PC-9 (cell line): ENCODE data around the gene DPEP2NB. TPM values are rescaled to one million over a fixed set of nuclear protein-coding genes. Genes with fewer than 3 reads are reported as not detected.
"Not testable (repeated sequence)": the region's sequence is repeated elsewhere in the genome, so short reads cannot be mapped to it uniquely, and the experiment has no call there.

Source experiments
- BruUV-seq: library from RNA; stranded (reverse); fragments of 400-500 nt; replicated peaks from 2 replicates; lab custom pipeline; 2021; lab: Mats Ljungman, UMichigan
- CTCF ChIA-PET: fragments of 300-600 bp; sonication (Branson Sonifier 250); formaldehyde crosslinking; loops from one replicate; lab custom pipeline; 2022; ENCODE audit warnings: antibody characterized with exemption; lab: Charles Lee
- POLR2A ChIA-PET: fragments of 300-600 bp; sonication (Branson Sonifier 250); formaldehyde crosslinking; loops from one replicate; lab custom pipeline; 2022; ENCODE audit warnings: antibody characterized with exemption; ENCODE audit not compliant: unreplicated experiment; lab: Charles Lee
- DNase-seq, 2 experiments: peaks; one replicate each; pipeline versions ENCODE4 v3.0.0 to v3.0.0-alpha.2; 2015 to 2022; ENCODE audit warnings: mixed read lengths in 1 of 2
- H2AFZ ChIP-seq: fragments of 200-600 bp; sonication (generic); 2 replicates; pipeline ENCODE4 v1.8.1; 2017; ENCODE audit warnings: antibody characterized with exemption
- H3F3A ChIP-seq: fragments of 200-600 bp; sonication (generic); 2 replicates; pipeline ENCODE4 v1.8.1; 2017; ENCODE audit warnings: antibody characterized with exemption, mild to moderate bottlenecking, low read depth; ENCODE audit not compliant: insufficient read depth
- H3K27ac ChIP-seq: fragments of 200-600 bp; sonication (generic); 2 replicates; pipeline ENCODE4 v1.6.1; 2016; ENCODE audit warnings: mixed run types
- H3K27me3 ChIP-seq: fragments of 200-600 bp; sonication (generic); 2 replicates; pipeline ENCODE4 v1.6.1; 2016; ENCODE audit warnings: low read depth, mixed run types; ENCODE audit not compliant: insufficient read depth
- H3K36me3 ChIP-seq: fragments of 200-600 bp; sonication (generic); 2 replicates; pipeline ENCODE4 v1.6.1; 2016; ENCODE audit warnings: low read depth, mixed run types
- H3K4me1 ChIP-seq: fragments of 200-600 bp; sonication (generic); replicated peaks from 2 replicates; pipeline ENCODE4 v1.6.1; 2016; ENCODE audit warnings: mixed run types; ENCODE audit not compliant: insufficient read depth
- H3K4me2 ChIP-seq: fragments of 200-600 bp; sonication (generic); 2 replicates; pipeline ENCODE4 v1.6.1; 2017; ENCODE audit warnings: mixed run types
- H3K4me3 ChIP-seq: fragments of 200-600 bp; sonication (generic); 2 replicates; pipeline ENCODE4 v1.6.1; 2016; ENCODE audit warnings: mixed run types
- H3K79me2 ChIP-seq: fragments of 200-600 bp; sonication (generic); 2 replicates; pipeline ENCODE4 v1.6.1; 2017; ENCODE audit warnings: low read depth, mixed run types
- H3K9me2 ChIP-seq: fragments of 200-600 bp; sonication (generic); 2 replicates; pipeline ENCODE4 v1.8.1; 2017; ENCODE audit warnings: mild to moderate bottlenecking; ENCODE audit not compliant: insufficient read depth
- H3K9me3 ChIP-seq: fragments of 200-600 bp; sonication (generic); 2 replicates; pipeline ENCODE4 v1.8.1; 2016; ENCODE audit warnings: low read depth; ENCODE audit not compliant: insufficient read depth
- H4K20me1 ChIP-seq: fragments of 200-600 bp; sonication (generic); 2 replicates; pipeline ENCODE4 v1.8.1; 2017; ENCODE audit not compliant: insufficient read depth
- EZH2 ChIP-seq: fragments of 200-600 bp; sonication (generic); IDR thresholded peaks from 2 replicates; pipeline ENCODE4 v1.8.0; 2017; ENCODE audit warnings: antibody characterized with exemption, low read depth
- intact Hi-C: fragments of 100-400 bp; cut with micrococcal nuclease; formaldehyde crosslinking; loops from one replicate; pipeline ENCODE4 v1.10.0; 2022; ENCODE audit not compliant: unreplicated experiment
- total RNA-seq: library from RNA; stranded (reverse); gene quantifications from 2 replicates; pipeline ENCODE4 v1.2.3, GENCODE V29; 2021
- TF ChIP-seq, protein P1 (sequence below): fragments of 200-600 bp; sonication (generic); conservative IDR thresholded peaks from 2 replicates; pipeline ENCODE4 v1.6.1; 2017; ENCODE audit warnings: mixed run types, antibody characterized with exemption, mild to moderate bottlenecking, moderate library complexity

DPEP2NB gene
- total RNA-seq, 1 experiment from 2014 or later, result not detected

GRCh38 chr16:68035227-68035626, 19.5 kb upstream of the DPEP2NB start:
- CTCF ChIA-PET, result no interaction called here
- intact Hi-C loops, result no loop called here
- TF ChIP-seq EZH2, result no peak
- TF ChIP-seq, protein P1, sequence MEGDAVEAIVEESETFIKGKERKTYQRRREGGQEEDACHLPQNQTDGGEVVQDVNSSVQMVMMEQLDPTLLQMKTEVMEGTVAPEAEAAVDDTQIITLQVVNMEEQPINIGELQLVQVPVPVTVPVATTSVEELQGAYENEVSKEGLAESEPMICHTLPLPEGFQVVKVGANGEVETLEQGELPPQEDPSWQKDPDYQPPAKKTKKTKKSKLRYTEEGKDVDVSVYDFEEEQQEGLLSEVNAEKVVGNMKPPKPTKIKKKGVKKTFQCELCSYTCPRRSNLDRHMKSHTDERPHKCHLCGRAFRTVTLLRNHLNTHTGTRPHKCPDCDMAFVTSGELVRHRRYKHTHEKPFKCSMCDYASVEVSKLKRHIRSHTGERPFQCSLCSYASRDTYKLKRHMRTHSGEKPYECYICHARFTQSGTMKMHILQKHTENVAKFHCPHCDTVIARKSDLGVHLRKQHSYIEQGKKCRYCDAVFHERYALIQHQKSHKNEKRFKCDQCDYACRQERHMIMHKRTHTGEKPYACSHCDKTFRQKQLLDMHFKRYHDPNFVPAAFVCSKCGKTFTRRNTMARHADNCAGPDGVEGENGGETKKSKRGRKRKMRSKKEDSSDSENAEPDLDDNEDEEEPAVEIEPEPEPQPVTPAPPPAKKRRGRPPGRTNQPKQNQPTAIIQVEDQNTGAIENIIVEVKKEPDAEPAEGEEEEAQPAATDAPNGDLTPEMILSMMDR, result no peak
- no peaks in the 10 kb centered on the region for H3K27me3 ChIP-seq
- no peak overlapping the region for H2AFZ ChIP-seq
- no peak overlapping the region for H3K4me3 ChIP-seq
- no peak overlapping the region for H3K4me2 ChIP-seq
- BruUV-seq, result no TSS peak
- H3K27ac ChIP-seq, result no peak overlapping the region
- no peaks in the 10 kb centered on the region for H3K79me2 ChIP-seq
- no peaks in the 10 kb centered on the region for H3K9me2 ChIP-seq
- H3K4me1 ChIP-seq, result peaks cover 15% of the 10 kb centered on the region
- DNase-seq, result no peak
- no peaks in the 10 kb centered on the region for H3K9me3 ChIP-seq
- H4K20me1 ChIP-seq, result no peaks in the 10 kb centered on the region
- POLR2A ChIA-PET, result interaction anchor here (0.5 kb wide), 1 partner anchor 48 kb away, joined by 4 read pairs; no protein-coding TSS in a partner anchor
- H3K36me3 ChIP-seq, result no peaks in the 10 kb centered on the region
- H3F3A ChIP-seq, result peaks cover 7% of the 10 kb centered on the region

- Histone ChIP-seq H3K9me3 (no peaks in the 10 kb centered on the region), H3K27me3 (no peaks in the 10 kb centered on the region), H2AFZ (no peak overlapping the region), H3K36me3 (no peaks in the 10 kb centered on the region), H4K20me1 (no peaks in the 10 kb centered on the region), H3K27ac (no peak overlapping the region), H3K9me2 (no peaks in the 10 kb centered on the region), H3K4me2 (no peak overlapping the region), H3K4me1 (peaks cover 15% of the 10 kb centered on the region), H3K79me2 (no peaks in the 10 kb centered on the region), H3K4me3 (no peak overlapping the region), H3F3A (peaks cover 10% of the 10 kb centered on the region; the same call in 1 of the 2 replicates)
- TF ChIP-seq, protein P1, result no peak
- TF ChIP-seq EZH2, result no peak
- BruUV-seq, result no TSS peak
- CTCF ChIA-PET, result interaction anchor here (0.6 to 0.8 kb wide), 3 partner anchors 7 to 493 kb away, joined by 3 to 4 read pairs (median 3); no protein-coding TSS in a partner anchor
- intact Hi-C loops, result loop anchor here (2.0 kb wide), 1 partner anchor 40 kb away; no protein-coding TSS in a partner anchor
- DNase-seq, result no peak
- POLR2A ChIA-PET, result interaction anchor here (0.6 kb wide), 1 partner anchor 1590 kb away, joined by 6 read pairs; no protein-coding TSS in a partner anchor
Observed at GRCh38 chr16:68033101-68033500, 17.4 kb upstream of the DPEP2NB start.

- Histone ChIP-seq H3K4me1 (peaks cover 15% of the 10 kb centered on the region), H2AFZ (no peak overlapping the region), H3K27ac (peak overlapping the region; percentile 59), H3F3A (peaks cover 10% of the 10 kb centered on the region; the same call in 1 of the 2 replicates), H3K79me2 (no peaks in the 10 kb centered on the region), H3K9me2 (no peaks in the 10 kb centered on the region), H3K9me3 (no peaks in the 10 kb centered on the region), H3K36me3 (no peaks in the 10 kb centered on the region), H4K20me1 (no peaks in the 10 kb centered on the region), H3K4me3 (no peak overlapping the region), H3K4me2 (peak overlapping the region; percentile 38; the same call in 1 of the 2 replicates), H3K27me3 (no peaks in the 10 kb centered on the region)
- TF ChIP-seq, protein P1, result no peak
- TF ChIP-seq EZH2, result no peak
- DNase-seq, result peak; percentile 76 to 80
- ChIA-PET CTCF (no interaction called here), POLR2A (interaction anchor here (0.6 to 0.7 kb wide), 2 partner anchors 8 to 16 kb away, joined by 3 to 23 read pairs; no protein-coding TSS in a partner anchor)
- intact Hi-C loops, result loop anchor here (2.0 kb wide), 1 partner anchor 39 kb away; no protein-coding TSS in a partner anchor
- BruUV-seq, result no TSS peak
Observed at GRCh38 chr16:68031951-68032350, 16.2 kb upstream of the DPEP2NB start.

GRCh38 chr16:68030108-68030507, 14.4 kb upstream of the DPEP2NB start:
- H3K36me3 ChIP-seq, H3K79me2 ChIP-seq, H3K9me2 ChIP-seq, H3K9me3 ChIP-seq, H2AFZ ChIP-seq, CTCF ChIA-PET, BruUV-seq, H4K20me1 ChIP-seq, H3K27ac ChIP-seq, H3K4me3 ChIP-seq, H3K4me2 ChIP-seq, intact Hi-C loops, H3K27me3 ChIP-seq: not testable (repeated sequence)
- peaks cover 10% of the 10 kb centered on the region; the same call in 1 of the 2 replicates for H3F3A ChIP-seq
- DNase-seq, result peak in 1 of 2 experiments; percentile 32
- peaks cover 15% of the 10 kb centered on the region for H3K4me1 ChIP-seq
- POLR2A ChIA-PET, result interaction anchor here (0.7 kb wide), 1 partner anchor 339 kb away, joined by 3 read pairs; no protein-coding TSS in a partner anchor
